Inferior parietal cortex (tissue), 1 donor: ENCODE data around the gene HPCAL1.
A peak's percentile ranks its signal among the peaks of the same experiment; 100 is the strongest.
"Not testable (repeated sequence)": the region's sequence is repeated elsewhere in the genome, so short reads cannot be mapped to it uniquely, and the experiment has no call there.

Experiments
- DNase-seq: peaks from one replicate; pipeline ENCODE4 v3.0.0-alpha.2; 2016; ENCODE audit errors: extremely low spot score

Gene HPCAL1

DNA sequence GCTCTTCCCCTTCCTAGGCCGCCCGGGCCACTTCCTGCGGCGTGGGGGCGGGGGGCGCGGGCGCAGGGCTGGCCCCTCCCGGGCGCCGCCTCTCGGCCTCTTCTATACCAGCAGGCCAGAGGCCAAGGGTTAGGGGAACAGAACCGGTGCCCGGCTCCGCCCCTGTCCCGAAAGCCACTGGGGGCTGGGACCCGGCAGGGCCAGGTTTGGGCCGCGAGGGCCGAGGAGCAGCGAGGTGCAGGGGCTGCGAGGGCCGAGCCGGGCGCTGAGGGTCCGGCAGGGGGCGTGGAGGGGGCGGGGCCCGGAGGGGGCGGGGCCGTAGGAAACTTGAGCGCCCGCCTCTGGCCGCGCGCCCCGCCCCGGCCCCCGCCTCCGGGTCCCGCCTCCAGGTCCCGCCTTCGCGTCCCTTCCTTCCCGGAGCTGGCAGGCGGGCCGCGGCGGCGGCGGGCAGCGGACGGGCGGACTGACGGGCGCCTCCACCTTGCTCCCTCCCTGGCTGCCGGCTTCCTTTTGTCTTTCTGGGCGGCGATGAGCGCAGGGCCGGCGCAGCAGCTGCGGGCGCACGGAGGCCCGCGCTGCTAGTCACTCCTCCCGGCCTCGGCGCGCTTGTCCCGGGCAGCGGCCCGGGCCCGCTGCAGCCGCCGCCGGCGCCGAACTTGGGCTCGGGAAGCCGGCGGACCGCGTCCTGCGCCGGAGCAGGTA, at the start of gene HPCAL1:
Gene HPCAL1, plus strand, starts transcription at position 426 of the 702 bp plus-strand sequence. CDS start 116,854 bp downstream, outside the sequence.
- DNase-seq = peak; percentile 59

DNA sequence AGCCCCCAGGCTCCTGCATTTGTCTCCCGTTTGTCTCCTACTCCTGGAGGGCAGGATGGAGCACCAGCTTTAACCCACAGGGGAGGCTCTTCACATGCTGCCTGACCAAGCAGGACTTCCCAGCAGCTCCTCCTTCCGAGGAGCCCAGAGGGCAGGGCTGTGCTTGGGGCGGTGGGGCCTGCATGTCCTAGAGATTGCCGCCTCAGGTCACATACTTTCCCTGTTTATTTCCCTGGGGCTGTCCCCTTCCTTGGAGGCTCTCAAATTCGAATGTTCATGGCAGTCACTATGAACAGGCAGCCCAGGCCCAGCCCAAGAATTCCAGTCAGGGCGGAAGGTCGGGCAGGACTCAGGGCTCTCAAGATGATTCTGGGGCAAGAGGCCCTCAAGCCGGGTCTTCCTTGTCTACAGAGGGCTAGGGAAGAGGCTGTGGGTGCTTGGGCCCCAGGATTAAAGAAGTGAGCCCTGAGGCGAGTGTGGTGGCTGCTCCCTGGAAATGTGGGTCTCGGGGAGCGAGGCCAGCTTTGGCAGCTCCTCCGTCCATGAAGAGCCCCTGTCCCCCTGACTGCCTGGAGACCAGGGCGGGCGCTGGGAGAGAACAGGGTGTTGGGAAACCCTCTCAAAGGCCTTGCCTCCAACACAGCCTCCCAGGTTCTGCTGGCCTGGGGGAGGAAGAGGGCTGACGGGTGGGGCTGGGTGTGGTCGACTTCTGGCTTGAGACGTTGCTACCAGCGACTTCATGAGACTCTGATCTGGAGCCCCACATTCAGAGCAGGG, 48.9 kb upstream of the HPCAL1 start:
- DNase-seq = no peak

DNA sequence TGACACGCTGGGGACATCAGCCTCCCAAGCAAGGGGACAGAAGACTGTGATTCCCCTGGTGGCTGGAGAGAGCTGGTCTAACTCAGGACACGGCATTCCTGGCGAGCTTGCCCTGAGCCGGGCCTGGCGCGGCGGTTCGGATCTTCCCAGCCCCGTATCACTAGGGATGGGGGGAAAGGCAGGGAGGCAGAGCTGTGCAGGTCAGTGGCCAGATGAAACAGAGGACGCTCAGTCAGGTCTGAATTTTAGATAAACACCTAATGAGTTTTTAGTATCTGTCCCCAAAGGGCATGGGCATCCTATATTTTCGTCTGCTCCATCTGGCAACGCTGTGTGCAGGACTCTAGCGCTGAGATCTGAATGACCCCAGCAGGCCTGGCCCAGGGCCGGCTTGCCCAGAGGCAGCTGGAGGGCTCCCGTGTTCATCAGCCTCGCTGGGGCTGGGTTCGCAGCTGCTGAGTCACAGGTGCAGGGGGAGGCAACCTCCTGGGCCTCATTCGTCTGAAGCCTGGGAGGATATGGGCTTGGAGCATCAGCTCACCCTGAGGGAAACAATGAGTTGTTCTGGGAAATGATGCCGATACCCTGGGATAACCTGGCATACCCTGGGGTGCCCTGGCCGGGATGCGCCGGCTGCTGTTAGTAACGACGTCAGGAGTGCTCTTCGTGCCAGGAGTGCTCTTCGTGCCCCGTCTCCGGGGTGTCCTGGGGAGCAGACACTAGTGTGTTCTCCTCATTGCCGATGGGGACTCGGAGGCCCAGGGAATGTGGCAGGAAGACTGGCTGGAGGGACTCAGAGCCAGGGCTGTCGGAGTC, 48.1 kb upstream of the HPCAL1 start:
- DNase-seq = no peak

DNA sequence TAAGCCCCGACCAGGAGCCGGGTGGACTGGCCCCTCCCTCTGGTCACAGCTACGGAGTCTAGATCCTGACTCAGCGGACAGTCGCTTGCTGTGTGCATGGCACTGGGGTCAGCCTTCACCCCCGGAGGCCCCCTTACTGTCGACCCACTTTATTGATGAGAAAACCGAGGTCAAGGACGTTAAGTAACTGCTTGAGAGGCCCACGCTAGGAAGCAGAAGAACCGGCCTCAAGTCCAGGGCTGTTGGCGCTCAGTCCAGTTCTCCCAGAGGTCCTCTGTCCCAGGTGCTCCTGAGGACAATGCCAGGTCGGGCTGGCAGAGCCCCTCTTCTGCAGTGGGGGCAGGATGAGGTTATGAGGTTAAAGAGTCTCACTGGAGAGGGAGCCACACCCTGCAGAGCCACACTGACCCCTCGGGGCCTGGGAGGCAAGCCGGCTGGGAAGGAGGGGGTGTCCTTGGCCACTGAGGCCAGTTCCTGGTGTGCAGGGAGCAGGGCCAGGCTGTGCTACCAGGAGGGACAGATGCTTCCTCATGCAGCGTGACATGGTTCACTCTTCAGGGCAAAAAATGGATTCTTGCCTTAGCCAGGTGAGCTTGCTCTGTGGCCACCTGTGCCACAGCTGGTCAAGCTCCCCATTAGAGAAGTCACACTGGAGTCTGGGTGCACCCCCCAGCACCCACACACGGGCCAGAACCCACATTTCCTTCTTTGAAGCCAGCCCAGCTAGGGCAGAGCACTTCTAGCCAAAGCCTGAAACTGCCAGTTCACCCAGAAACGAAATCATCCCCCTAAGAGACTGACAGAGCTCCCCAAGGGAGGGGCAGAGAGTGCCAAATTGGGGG, 47.3 kb upstream of the HPCAL1 start:
- DNase-seq = no peak

GRCh38 chr2:10256031-10256514, 46.6 kb upstream of the HPCAL1 start:
- DNase-seq = no peak

GRCh38 chr2:10256515-10257031, 46.1 kb upstream of the HPCAL1 start:
- no peak for DNase-seq

- DNase-seq = no peak
These were observed 45.7 kb upstream of the HPCAL1 start for GRCh38 chr2:10257036-10257435.

- DNase-seq = no peak
These were observed 45.1 kb upstream of the HPCAL1 start for GRCh38 chr2:10257500-10258147.

DNA sequence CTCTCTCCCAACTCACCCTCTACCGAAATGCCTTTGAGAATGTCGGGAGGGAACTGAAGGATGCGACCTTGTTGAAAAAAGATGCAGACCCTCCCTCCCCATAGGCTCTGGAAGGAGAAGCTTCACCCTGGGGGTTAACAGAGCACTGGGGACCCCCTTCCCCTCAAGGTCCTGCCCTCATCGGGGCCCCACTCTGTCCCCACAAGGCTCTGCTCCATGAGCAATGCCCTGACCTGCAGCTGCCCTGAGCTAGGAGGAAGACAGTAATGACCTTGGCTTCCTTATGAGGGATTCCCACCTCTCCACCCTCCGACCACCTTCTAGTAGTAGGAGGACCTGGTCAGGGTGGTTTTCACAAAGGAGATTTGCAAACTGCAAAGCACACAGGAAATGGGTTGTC, 44.4 kb upstream of the HPCAL1 start:
- DNase-seq = no peak

GRCh38 chr2:10258726-10259125, 44.0 kb upstream of the HPCAL1 start:
- DNase-seq = no peak

GRCh38 chr2:10260130-10260529, 42.6 kb upstream of the HPCAL1 start:
- no peak for DNase-seq

DNA sequence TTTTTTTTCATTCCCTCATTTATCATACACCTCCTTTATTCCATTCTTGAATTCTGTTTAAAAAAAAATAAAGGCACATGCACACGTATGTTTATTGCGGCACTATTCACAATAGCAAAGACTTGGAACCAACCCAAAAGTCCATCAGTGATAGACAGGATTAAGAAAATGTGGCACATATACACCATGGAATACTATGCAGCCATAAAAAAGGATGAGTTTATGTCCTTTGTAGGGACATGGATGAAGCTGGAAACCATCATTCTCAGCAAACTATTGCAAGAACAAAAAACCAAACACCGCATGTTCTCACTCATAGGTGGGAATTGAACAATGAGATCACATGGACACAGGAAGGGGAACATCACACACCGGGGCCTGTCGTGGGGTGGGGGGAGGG, 39.2 kb upstream of the HPCAL1 start:
- DNase-seq = not testable (repeated sequence)

DNA sequence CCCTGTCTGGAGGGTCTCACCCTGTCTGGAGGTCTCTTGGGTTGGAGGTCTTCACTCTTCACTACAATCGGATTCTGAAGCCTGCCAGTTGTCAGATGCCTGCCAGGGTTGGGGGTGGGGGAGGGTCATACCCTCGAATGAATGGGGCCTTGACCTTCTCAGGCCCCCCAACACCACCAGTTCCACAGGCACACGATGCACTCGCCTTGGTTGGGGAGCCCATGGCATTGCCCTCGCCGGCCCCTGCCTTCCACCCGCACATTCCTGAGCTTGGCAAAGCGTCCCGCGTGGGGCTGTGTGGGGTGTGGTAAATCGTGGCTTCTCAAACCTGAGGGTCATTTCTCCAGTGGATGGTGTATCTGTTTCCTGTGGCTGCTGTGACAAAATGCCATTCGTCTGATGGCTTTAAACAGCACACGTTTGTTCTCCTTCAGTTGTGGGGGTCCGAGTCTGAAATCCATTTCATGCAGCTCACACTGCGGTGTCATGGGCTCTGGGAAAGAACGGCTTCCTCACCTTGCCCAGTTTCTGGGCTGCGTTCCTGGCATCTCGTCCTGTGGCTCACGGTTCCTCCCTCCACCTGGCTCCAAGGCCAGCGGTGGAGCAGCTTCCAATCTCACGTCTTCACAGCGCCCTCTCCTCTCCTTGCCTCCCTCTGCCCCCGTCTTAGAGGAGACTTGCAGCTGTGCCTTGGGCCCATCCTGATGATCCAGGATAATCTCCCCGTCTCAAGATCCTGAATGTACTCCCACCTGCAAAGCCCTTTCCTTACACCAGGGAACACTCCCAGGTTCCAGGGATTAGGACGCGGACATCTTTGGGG, 38.0 kb upstream of the HPCAL1 start:
- no peak for DNase-seq

DNA sequence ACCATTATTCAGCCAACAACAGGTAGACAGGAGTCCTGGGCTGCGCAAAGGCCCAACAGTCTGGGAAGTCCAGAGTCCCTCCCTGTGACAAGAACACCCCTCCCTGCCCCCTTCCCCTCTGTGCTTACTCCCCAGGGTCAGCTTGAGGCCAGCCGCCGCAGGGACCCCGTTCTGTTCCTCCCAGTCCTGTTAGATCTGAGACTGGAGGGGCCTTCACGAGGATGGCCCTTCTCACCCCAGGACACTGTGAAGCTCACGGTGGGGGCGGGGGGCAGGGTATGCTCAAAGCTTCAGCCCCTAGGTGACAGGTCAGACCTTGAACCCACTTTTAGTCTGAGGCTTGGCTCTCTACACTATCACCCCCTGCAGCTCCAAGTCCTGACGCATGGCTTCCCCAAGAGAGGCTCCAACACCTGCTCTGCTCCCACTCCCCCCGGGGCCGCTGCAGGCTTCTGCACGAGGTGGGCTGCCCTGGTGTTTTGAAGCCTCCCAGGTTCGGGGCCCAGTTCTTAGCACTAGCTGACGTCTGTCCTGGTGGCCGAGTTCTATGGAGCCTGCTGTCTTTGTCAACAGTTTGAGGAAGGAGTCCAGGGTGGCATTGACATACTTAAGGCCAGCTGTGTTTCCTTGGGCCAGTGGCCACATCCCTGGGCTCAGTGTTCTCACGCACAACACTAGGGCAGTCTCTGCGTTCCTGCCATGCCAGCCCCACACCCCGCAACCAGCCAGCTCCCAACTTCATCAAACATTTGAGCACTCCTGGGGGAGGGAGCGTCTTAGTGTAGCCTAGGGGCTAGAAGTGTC, 37.2 kb upstream of the HPCAL1 start:
- DNase-seq = no peak

GRCh38 chr2:10266133-10266620, 36.5 kb upstream of the HPCAL1 start:
- DNase-seq = no peak

DNA sequence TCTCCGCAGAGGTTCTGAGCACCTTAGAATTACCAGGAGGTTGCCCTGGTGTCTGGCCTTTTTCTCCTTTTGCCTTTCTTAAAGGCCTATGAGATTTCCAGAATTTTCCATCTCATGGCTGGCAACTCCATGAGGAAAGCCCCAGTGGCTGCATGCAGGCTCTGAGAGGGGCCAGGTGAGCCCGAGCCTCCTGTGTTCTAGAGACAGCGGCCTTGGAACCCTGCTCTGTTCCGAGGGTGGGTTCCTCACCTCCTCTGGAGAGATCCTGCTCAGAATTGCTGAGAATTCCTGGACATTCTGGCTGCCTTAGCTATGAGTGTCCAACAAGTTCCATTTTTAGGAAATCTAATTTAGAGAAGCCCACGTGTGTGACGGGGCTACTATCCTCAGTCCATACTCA, 35.7 kb upstream of the HPCAL1 start:
- DNase-seq = no peak

- DNase-seq = no peak
These were observed 34.9 kb upstream of the HPCAL1 start for GRCh38 chr2:10267551-10268465.

GRCh38 chr2:10269291-10269690, 33.4 kb upstream of the HPCAL1 start:
- no peak for DNase-seq
